H1 (cell line): ENCODE measurements around the gene NRM. TPM values are rescaled to one million over a fixed set of nuclear protein-coding genes. Genes with fewer than 3 reads are reported as not detected.

Source experiments
- CTCF ChIA-PET: fragments of 300-600 bp; sonication (Branson Sonifier 250); formaldehyde crosslinking; loops from one replicate; lab custom pipeline; 2021; ENCODE audit not compliant: partially characterized antibody; lab: Charles Lee
- POLR2A ChIA-PET: fragments of 300-600 bp; sonication (Branson Sonifier 250); formaldehyde crosslinking; loops from one replicate; lab custom pipeline; 2021; ENCODE audit warnings: inconsistent platforms; ENCODE audit not compliant: partially characterized antibody; lab: Charles Lee
- DNase-seq, 2 experiments: peaks; one replicate each; pipeline versions ENCODE4 v3.0.0 to v3.0.0-alpha.2; 2010 to 2022; ENCODE audit warnings: low spot score in 2 of 2, low read depth in 1 of 2, mixed read lengths in 1 of 2
- FAIRE-seq: peaks from 2 replicates; lab custom pipeline; 2011; peaks lifted over from hg19 to GRCh38; lab: Jason Lieb, UNC
- H2AFZ ChIP-seq: 2 replicates; pipeline ENCODE4 v1.8.1; 2012; ENCODE audit warnings: low read length, inconsistent platforms
- H2AK5ac ChIP-seq: 2 replicates; pipeline ENCODE4 v1.6.1; 2013; ENCODE audit warnings: low read depth, low read length
- H2BK120ac ChIP-seq: replicated peaks from 2 replicates; pipeline ENCODE3; 2013; ENCODE audit warnings: low read depth, low read length, inconsistent platforms
- H2BK12ac ChIP-seq: 2 replicates; pipeline ENCODE4 v1.6.1; 2013; ENCODE audit warnings: low read depth, low read length
- H2BK15ac ChIP-seq: 2 replicates; pipeline ENCODE4 v1.6.1; 2013; ENCODE audit warnings: low read length
- H2BK20ac ChIP-seq: 2 replicates; pipeline ENCODE4 v1.6.1; 2013; ENCODE audit warnings: low read length
- H2BK5ac ChIP-seq: 2 replicates; pipeline ENCODE4 v1.6.1; 2013; ENCODE audit warnings: low read depth, low read length
- H3K14ac ChIP-seq: 2 replicates; pipeline ENCODE4 v1.6.1; 2013; ENCODE audit warnings: inconsistent platforms; ENCODE audit not compliant: insufficient read length
- H3K18ac ChIP-seq: 2 replicates; pipeline ENCODE4 v1.6.1; 2013; ENCODE audit warnings: low read length; ENCODE audit errors: extremely low read depth
- H3K23ac ChIP-seq: 2 replicates; pipeline ENCODE4 v1.6.1; 2013; ENCODE audit warnings: inconsistent platforms; ENCODE audit not compliant: insufficient read length
- H3K23me2 ChIP-seq: 2 replicates; pipeline ENCODE4 v1.6.1; 2013; ENCODE audit warnings: low read depth, low read length
- H3K27ac ChIP-seq: 2 replicates; pipeline ENCODE4 v1.6.1; 2011; ENCODE audit warnings: low read depth, low read length, inconsistent platforms
- H3K27me3 ChIP-seq, 4 experiments: replicated peaks in 1 of 4; 1 replicate in 1 of 4; 2 replicates in 3 of 4; pipeline versions ENCODE4 v1.6.1 to v1.8.1; 2011 to 2013; ENCODE audit warnings: low read length in 3 of 4, mild to moderate bottlenecking in 3 of 4, inconsistent platforms in 2 of 4, mixed read lengths in 2 of 4, moderate library complexity in 1 of 4; ENCODE audit not compliant: control insufficient read depth in 3 of 4, insufficient read depth in 3 of 4; ENCODE audit errors: extremely low read depth in 1 of 4
- H3K36me3 ChIP-seq, 4 experiments: 2 replicates each; pipeline versions ENCODE4 v1.6.1 to v1.8.1; 2011 to 2013; ENCODE audit warnings: mild to moderate bottlenecking in 4 of 4, low read length in 3 of 4, moderate library complexity in 2 of 4, control low read depth in 1 of 4, inconsistent platforms in 1 of 4; ENCODE audit not compliant: insufficient read depth in 4 of 4, control insufficient read depth in 2 of 4
- H3K4ac ChIP-seq: replicated peaks from 2 replicates; pipeline ENCODE3; 2013; ENCODE audit warnings: low read length, low read depth, mixed read lengths, inconsistent platforms; ENCODE audit not compliant: insufficient read length
- H3K4me1 ChIP-seq, 4 experiments: replicated peaks in 1 of 4; 1 replicate in 1 of 4; 2 replicates in 3 of 4; pipeline versions ENCODE4 v1.6.1 to v1.8.1; 2011 to 2013; ENCODE audit warnings: low read length in 3 of 4, inconsistent platforms in 2 of 4, mixed read lengths in 1 of 4; ENCODE audit not compliant: insufficient read depth in 4 of 4, control insufficient read depth in 3 of 4
- H3K4me2 ChIP-seq, 2 experiments: 2 replicates each; pipeline versions ENCODE4 v1.6.1 to v1.8.1; 2011 to 2013; ENCODE audit warnings: low read depth in 2 of 2, low read length in 2 of 2, control low read depth in 1 of 2, inconsistent platforms in 1 of 2, mild to moderate bottlenecking in 1 of 2; ENCODE audit not compliant: insufficient read depth in 1 of 2
- H3K4me3 ChIP-seq, 4 experiments: fragments of 200-600, 300-600 bp in 1 of 4; sonication (generic), shearing (Covaris generic), sonication (Bioruptor Twin) in 1 of 4; 2 replicates each; pipeline versions ENCODE4 v1.5.1 to v1.8.1; 2011 to 2016; ENCODE audit warnings: low read length in 4 of 4, low read depth in 3 of 4, control low read depth in 2 of 4, inconsistent platforms in 2 of 4, mild to moderate bottlenecking in 2 of 4, mixed read lengths in 1 of 4, moderate library complexity in 1 of 4; ENCODE audit not compliant: insufficient read depth in 2 of 4; ENCODE audit errors: extremely low read depth in 1 of 4
- H3K56ac ChIP-seq: replicated peaks from 2 replicates; pipeline ENCODE3; 2013; ENCODE audit warnings: low read depth, mild to moderate bottlenecking, mixed read lengths, low read length, inconsistent platforms; ENCODE audit not compliant: insufficient read length
- H3K79me1 ChIP-seq: 2 replicates; pipeline ENCODE4 v1.6.1; 2013; ENCODE audit warnings: low read depth, low read length, control low read depth
- H3K79me2 ChIP-seq, 2 experiments: 2 replicates each; pipeline versions ENCODE4 v1.6.1 to v1.8.1; 2012 to 2013; ENCODE audit warnings: low read length in 2 of 2, mild to moderate bottlenecking in 2 of 2, inconsistent platforms in 1 of 2; ENCODE audit not compliant: insufficient read depth in 2 of 2, control insufficient read depth in 1 of 2
- H3K9ac ChIP-seq, 4 experiments: replicated peaks in 1 of 4; 1 replicate in 1 of 4; 2 replicates in 3 of 4; pipeline versions ENCODE4 v1.6.1 to v1.8.1; 2011 to 2013; ENCODE audit warnings: low read depth in 3 of 4, low read length in 3 of 4, control low read depth in 2 of 4, mild to moderate bottlenecking in 2 of 4, moderate library complexity in 2 of 4, inconsistent platforms in 1 of 4; ENCODE audit errors: extremely low read depth in 1 of 4
- H3K9me3 ChIP-seq, 2 experiments: 2 replicates each; pipeline versions ENCODE4 v1.6.1 to v1.8.1; 2012 to 2013; ENCODE audit warnings: mild to moderate bottlenecking in 2 of 2, moderate library complexity in 2 of 2, control low read depth in 1 of 2, inconsistent platforms in 1 of 2, low read depth in 1 of 2, low read length in 1 of 2, mixed read lengths in 1 of 2; ENCODE audit not compliant: insufficient read depth in 2 of 2
- H4K20me1 ChIP-seq, 2 experiments: replicated peaks in 1 of 2; 2 replicates each; pipeline versions ENCODE3 to v1.8.1; 2011 to 2013; ENCODE audit warnings: inconsistent platforms in 2 of 2, low read length in 2 of 2, mild to moderate bottlenecking in 1 of 2; ENCODE audit not compliant: insufficient read depth in 2 of 2, control insufficient read depth in 1 of 2
- H4K5ac ChIP-seq: 2 replicates; pipeline ENCODE4 v1.6.1; 2013; ENCODE audit warnings: low read length, low read depth, mixed read lengths, inconsistent platforms; ENCODE audit not compliant: insufficient read length
- H4K8ac ChIP-seq: 2 replicates; pipeline ENCODE4 v1.8.0; 2013; ENCODE audit warnings: mild to moderate bottlenecking, moderate library complexity, low read length, inconsistent platforms; ENCODE audit not compliant: insufficient read depth; ENCODE audit errors: extremely low read depth
- H4K91ac ChIP-seq: replicated peaks from 2 replicates; pipeline ENCODE3; 2013; ENCODE audit warnings: low read length, mixed read lengths, inconsistent platforms; ENCODE audit not compliant: insufficient read length
- BRCA1 ChIP-seq: IDR thresholded peaks from 2 replicates; pipeline ENCODE4 v1.6.1; 2012; ENCODE audit warnings: low read depth, low read length, improper control_type of control experiment
- GTF2F1 ChIP-seq: IDR thresholded peaks from 2 replicates; pipeline ENCODE4 v1.6.1; 2012; ENCODE audit warnings: low read depth, low read length, improper control_type of control experiment, borderline replicate concordance
- MAX ChIP-seq: IDR thresholded peaks from 2 replicates; pipeline ENCODE4 v1.6.1; 2012; ENCODE audit warnings: inconsistent platforms
- RAD21 ChIP-seq, 2 experiments: IDR thresholded peaks in 1 of 2; conservative IDR thresholded peaks in 1 of 2; 2 replicates each; pipeline ENCODE4 v1.6.1; 2011; ENCODE audit warnings: low read depth in 2 of 2, low read length in 2 of 2, improper control_type of control experiment in 1 of 2, inconsistent platforms in 1 of 2, mild to moderate bottlenecking in 1 of 2, moderate library complexity in 1 of 2
- RXRA ChIP-seq: IDR thresholded peaks from 2 replicates; pipeline ENCODE4 v1.6.1; 2011; ENCODE audit warnings: low read depth, mild to moderate bottlenecking, low read length, moderate library complexity; ENCODE audit not compliant: insufficient read depth
- SP1 ChIP-seq: IDR thresholded peaks from 2 replicates; pipeline ENCODE4 v1.6.1; 2011; ENCODE audit warnings: low read depth, low read length
- SP2 ChIP-seq: IDR thresholded peaks from 2 replicates; pipeline ENCODE4 v1.6.1; 2012; ENCODE audit warnings: mild to moderate bottlenecking, low read length, inconsistent platforms
- SUZ12 ChIP-seq: fragments of 200-600 bp; sonication (generic); IDR thresholded peaks from 2 replicates; pipeline ENCODE4 v1.6.1; 2012; ENCODE audit warnings: mild to moderate bottlenecking, inconsistent platforms, low read length, moderate library complexity, mixed read lengths
- ZNF274 ChIP-seq: IDR thresholded peaks from 2 replicates; pipeline ENCODE4 v1.7.0; 2012; ENCODE audit warnings: low read length, borderline replicate concordance; ENCODE audit errors: extremely low read depth
- polyA plus RNA-seq, 7 experiments: library from polyadenylated mRNA; depleted of rRNA in 3 of 7; stranded (reverse) in 5 of 7; unstranded in 2 of 7; fragments of >200 nt in 5 of 7; fragments of 200-250 nt in 2 of 7; gene quantifications; 1 replicate in 5 of 7; 2 replicates in 1 of 7; 4 replicates in 1 of 7; pipeline versions ENCODE4 v1.2.1 to v1.2.3, GENCODE V29; 2011 to 2013; ENCODE audit warnings: missing spikeins in 2 of 7, mixed read lengths in 2 of 7
- total RNA-seq: library from RNA; stranded (reverse); fragmentation: NEBNext Ultra II Directional; extraction: Animal tissue kit (Norgen Biotek cat#: 25700); gene quantifications from 2 replicates; pipeline ENCODE4 v1.2.1, GENCODE V29; 2021

The NRM gene
- total and polyA plus RNA-seq, 2 of the 8 experiments (the other 6 are each of a cell fraction or from before 2014, with no cell fraction given) = 27.3 to 50.4 TPM

GRCh38 chr6:30657454-30657853 is 33.3 kb downstream of the NRM start:
- Histone ChIP-seq H3K9ac (no peak overlapping the region), H2BK5ac (no peak overlapping the region), H3K27me3 (no peaks in the 10 kb centered on the region), H2AFZ (no peak overlapping the region), H3K23me2 (no peaks in the 10 kb centered on the region), H3K23ac (no peak overlapping the region), H3K36me3 (peaks cover 18 to 74% (median 65%) of the 10 kb centered on the region in 4 experiments), H4K20me1 (peaks cover 3 to 6% of the 10 kb centered on the region in 2 experiments), H4K91ac (no peak overlapping the region), H4K8ac (no peak overlapping the region), H3K56ac (no peak overlapping the region), H3K18ac (no peak overlapping the region), H2BK15ac (no peak overlapping the region), H3K4me2 (no peak overlapping the region), H2BK120ac (no peak overlapping the region), H3K4ac (no peak overlapping the region), H4K5ac (no peak overlapping the region), H3K4me1 (no peaks in the 10 kb centered on the region), H3K79me2 (no peaks in the 10 kb centered on the region), H3K4me3 (no peak overlapping the region), H3K27ac (no peak overlapping the region), H3K79me1 (no peaks in the 10 kb centered on the region), H2BK12ac (no peak overlapping the region), H3K14ac (no peak overlapping the region), H3K9me3 (no peaks in the 10 kb centered on the region), H2AK5ac (no peak overlapping the region), H2BK20ac (no peak overlapping the region)
- CTCF ChIA-PET = interaction anchor here (1.5 to 3.3 kb wide), 2 partner anchors 9 to 14 kb away, joined by 3 to 12 read pairs; partner anchors contain the start of gene DHX16
- FAIRE-seq = no peak
- POLR2A ChIA-PET = interaction anchor here (0.6 to 1.9 kb wide), 7 partner anchors 9 to 170 kb away, joined by 3 to 9 read pairs (median 4); no protein-coding TSS in a partner anchor
- no peak for DNase-seq
- no peak for TF ChIP-seq RAD21 (IDR thresholded peaks at IDR 0.05 in 1 of 2, conservative IDR thresholded peaks at IDR 0.05 in 1 of 2; ENCODE audit: low read depth in 2 of 2, low read length in 2 of 2)
- no peak for TF ChIP-seq SP2
- no peak for TF ChIP-seq ZNF274
- TF ChIP-seq SUZ12 = no peak
- TF ChIP-seq SP1 = no peak
- TF ChIP-seq RXRA = no peak
- no peak for TF ChIP-seq MAX
- no peak for TF ChIP-seq BRCA1
- TF ChIP-seq GTF2F1 = no peak
